GM12874 (cell line): ENCODE measurements around the gene PPIE.

Experiments
- TF ChIP-seq, protein P1 (sequence below): IDR thresholded peaks from 2 replicates; pipeline ENCODE4 v1.5.1; 2011; ENCODE audit warnings: low read depth, mild to moderate bottlenecking, control low read depth, low read length, moderate library complexity; ENCODE audit not compliant: insufficient read depth

PPIE gene

DNA sequence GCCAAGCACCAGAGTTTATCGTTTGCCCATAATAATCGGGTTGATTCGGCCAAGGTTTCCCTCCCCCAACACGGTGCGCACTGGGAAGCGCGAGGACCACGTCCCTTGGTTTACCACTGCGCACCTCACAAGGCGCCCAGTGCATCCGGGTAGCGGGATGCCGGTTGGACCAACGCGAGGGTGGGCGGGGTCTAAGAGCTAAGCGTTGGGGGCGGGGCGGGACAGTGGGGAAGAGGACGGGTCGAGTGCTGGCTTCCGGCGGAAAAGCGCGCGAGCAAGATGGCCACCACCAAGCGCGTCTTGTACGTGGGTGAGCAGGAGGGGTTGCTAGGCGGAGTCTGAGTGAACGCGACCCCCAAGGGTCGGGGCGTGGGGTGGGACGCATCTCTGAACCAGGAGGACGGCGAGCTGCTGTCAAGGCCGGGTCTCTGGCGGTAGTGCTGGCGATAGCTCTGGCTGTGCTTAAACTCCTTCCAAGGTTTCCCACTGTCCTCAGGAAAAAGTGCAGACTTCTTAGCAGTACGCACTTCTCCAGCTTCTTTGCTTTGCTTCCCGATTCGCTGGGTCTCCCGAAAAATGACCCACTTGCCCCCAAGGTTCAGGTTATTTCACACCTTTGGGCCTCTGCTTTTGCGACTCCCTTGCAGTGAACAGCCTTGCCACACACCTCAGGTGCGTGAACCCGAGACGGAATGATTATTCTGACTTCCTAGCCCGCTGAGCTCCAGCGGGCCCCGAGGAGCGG, at the start of gene PPIE:
PPIE (plus strand) TSS at position 261 of the 745 bp plus-strand sequence; CDS start at position 280, 19 bp downstream.
- TF ChIP-seq, protein P1, sequence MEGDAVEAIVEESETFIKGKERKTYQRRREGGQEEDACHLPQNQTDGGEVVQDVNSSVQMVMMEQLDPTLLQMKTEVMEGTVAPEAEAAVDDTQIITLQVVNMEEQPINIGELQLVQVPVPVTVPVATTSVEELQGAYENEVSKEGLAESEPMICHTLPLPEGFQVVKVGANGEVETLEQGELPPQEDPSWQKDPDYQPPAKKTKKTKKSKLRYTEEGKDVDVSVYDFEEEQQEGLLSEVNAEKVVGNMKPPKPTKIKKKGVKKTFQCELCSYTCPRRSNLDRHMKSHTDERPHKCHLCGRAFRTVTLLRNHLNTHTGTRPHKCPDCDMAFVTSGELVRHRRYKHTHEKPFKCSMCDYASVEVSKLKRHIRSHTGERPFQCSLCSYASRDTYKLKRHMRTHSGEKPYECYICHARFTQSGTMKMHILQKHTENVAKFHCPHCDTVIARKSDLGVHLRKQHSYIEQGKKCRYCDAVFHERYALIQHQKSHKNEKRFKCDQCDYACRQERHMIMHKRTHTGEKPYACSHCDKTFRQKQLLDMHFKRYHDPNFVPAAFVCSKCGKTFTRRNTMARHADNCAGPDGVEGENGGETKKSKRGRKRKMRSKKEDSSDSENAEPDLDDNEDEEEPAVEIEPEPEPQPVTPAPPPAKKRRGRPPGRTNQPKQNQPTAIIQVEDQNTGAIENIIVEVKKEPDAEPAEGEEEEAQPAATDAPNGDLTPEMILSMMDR: no peak

DNA sequence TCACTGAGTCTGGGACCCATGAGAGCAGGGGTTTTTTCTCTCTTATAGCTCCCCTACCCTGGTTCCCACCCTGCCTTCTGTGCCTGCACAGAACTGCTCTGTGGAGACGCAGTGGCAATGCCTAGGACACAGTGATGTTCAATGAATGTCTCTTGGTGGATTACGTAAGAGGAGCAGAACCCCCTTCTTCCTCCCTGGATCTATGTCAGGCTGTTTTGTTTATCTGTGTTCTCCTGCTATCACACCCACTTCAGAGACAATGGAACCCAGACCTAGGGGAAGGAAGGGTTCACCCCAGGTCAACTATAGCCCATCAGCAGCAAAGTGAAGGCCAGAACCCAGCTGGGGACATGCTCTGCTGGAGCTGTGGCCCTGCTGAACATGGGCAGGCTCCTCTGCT, 49.5 kb upstream of the PPIE start:
- TF ChIP-seq, protein P1: no peak

DNA sequence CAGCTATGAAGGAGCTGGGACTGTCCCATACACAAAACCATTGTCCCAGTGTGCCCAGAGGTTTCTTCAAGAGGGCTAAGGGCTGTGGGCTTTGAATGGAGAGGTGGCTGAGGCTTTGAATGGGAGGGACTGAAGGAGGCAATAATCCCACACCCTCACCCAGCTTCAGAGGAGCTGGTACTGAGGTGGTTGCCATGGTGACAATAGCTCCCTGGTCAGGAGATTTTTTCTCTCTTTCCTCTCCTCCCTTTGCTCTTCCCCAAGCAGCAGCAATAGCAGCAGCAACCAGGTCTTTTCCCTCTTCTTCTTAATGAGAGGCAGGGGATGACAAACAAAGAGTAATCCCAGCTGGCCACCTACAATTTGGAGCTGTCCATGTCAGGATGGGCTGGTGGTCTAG, 49.0 kb upstream of the PPIE start:
- TF ChIP-seq, protein P1: no peak

DNA sequence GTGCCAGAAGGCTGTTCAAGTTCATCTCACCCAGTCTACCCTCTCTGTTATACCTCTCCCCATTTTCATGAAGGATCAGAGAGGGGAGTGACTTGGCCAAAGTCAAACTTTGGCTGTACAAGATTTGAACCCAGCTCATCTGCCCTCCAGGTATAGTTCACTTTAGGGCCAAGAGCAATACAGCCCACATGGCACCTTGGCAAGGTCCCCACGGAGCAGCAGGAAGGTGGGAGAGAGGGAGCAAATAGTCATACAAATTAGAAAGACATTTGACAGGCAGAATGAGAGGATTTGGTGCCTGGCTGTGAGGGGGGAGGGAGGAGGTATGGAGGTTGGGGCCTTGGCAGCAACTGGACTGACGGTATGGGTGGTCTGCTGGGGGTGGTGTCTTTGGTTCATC, 48.5 kb upstream of the PPIE start:
- TF ChIP-seq, protein P1: no peak

DNA sequence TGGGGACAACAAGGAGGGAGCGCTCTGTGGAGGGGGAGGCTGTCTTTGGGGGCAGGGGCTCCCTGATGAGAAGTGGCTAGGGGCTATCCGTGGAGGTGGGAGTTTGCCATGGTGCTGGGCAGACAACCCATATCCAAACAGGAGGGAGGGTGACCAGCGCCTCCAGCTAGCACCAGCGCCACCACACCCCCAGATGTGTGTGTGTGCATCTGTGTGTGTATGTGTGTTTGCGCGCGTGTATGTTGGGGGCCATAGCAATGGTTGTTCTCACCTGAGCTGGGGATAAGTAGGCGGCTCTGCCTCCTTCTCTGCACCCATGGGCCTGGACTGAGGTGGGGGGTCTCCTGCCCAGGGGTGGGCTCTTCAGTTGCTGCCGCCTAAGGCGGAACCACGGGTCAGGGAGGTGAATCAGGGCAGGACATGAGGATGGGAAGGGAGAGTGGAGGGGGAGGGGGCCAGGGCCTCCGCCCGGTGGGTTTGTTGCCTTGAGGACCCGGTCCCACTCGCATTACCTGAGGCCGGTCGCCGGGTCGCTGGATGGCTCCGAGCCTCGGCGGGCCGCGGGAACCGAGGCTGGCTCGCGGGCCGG, 47.8 kb upstream of the PPIE start:
- TF ChIP-seq, protein P1: no peak

DNA sequence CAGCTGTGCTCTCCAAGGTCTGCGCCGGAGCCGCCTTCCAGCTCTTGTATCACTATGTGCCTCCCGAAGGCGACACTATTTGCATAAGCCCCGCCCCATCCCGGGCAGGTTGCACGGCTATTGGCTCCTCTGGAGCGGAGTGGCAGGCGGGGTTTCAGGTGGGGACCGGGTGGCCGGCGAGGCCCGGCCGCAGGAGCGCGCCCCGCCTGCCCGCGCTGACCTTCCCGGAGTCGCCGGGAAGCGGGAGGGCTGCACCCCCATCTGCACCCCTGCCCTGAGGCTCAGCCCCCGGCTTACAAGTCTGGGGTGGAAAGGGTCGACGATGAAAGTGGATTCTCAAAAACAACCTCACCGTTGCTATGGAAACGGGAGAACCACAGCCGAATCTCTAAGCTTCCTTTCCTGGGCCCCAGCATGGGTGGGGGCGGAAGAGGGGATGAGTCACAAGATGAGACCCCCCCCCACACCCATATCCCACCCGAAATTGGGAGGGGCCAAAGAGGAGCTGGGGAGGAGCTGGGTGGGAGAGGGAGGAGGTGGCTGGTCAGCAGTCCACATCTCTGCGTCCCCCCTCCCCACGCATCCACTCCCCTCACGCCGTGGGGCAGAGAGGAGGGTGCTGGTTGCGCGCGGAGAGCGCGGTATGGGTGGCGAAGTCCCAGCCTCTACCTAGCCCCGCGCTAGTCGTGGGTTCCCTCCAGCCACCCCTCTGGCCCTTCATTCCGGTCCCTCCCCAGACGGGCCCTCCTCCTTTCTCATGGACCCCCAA, 47.1 kb upstream of the PPIE start, which contains the start of gene HPCAL4:
HPCAL4 (minus strand) TSS at position 51 of the 769 bp plus-strand sequence. CDS start 6,830 bp downstream, outside the sequence.
- TF ChIP-seq, protein P1: no peak

DNA sequence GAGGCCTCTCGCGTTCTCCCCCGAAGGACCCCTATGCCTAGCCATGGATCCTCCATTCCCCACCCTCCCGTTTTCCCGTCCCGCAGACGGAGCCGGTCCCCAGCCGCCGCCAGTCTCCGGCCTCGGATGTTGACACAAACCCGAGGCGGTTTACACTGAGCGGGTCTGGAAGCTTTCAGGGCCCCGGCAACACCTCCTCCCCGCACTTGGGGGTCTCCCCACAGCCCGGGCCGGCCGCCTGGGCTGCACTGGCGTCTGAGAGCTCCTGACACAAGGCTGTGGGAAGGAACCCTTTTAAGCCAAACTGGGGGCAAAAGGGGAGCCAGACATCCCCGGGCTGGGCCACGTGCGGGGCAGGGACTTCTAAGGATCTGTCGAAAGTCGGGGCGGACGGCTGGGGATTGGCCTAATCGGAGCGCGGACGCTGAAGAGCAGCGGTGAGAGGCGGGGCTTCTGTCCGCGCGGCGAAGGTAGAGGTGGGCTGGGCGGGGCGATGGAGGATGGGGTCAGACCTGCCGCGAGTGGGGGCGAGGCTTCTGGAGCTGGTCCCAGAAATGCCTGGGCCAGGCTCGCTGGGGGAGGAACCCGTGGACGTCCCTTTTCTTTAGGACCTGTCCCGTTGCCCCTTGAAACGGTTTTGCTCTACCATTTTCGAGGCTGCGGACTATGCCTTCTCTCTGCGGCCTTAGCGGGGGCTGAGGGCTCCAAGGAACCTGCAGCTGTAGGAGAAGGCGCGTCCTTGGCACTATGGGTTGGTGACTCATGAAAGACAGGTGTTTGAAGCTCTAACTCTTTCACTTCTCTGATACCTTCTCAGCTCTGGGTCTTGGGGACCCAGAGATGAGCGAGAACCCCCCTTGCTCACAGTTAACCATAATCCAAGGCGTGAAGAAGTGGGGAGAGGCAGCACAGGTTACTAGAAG, 46.3 kb upstream of the PPIE start:
- TF ChIP-seq, protein P1: no peak
